Measurements from ENCODE around the gene PPIG. TPM values are rescaled to one million over a fixed set of nuclear protein-coding genes. Genes with fewer than 3 reads are reported as not detected.

The PPIG gene
- polyA plus RNA-seq, 1 of the 3 experiments (the other 2 are of a cell fraction) = 8.3 TPM

GRCh38 chr2:169571571-169571970, 12.6 kb upstream of the PPIG start:
- Histone ChIP-seq H3K9ac (no peak overlapping the region), H3K4me2 (peak overlapping the region; percentile 91), H3K9me2 (no peaks in the 10 kb centered on the region), H3K27ac (ENCODE audit: low read depth in 2 of 2, low read length in 1 of 2) (no peak overlapping the region), H3K9me3 (no peaks in the 10 kb centered on the region), H3K79me2 (ENCODE audit: insufficient read depth) (peaks cover 42% of the 10 kb centered on the region), H3K4me1 (ENCODE audit: control insufficient read depth in 1 of 2, insufficient read depth in 2 of 2, low read depth in 1 of 2, low read length in 1 of 2) (peaks cover 0 to 2% of the 10 kb centered on the region in 2 experiments; a peak in 1 of 4 replicates), H4K20me1 (ENCODE audit: insufficient read depth) (no peaks in the 10 kb centered on the region), H3K36me3 (replicated peaks in 1 of 2; ENCODE audit: control insufficient read depth in 1 of 2, insufficient read depth in 2 of 2, low read length in 1 of 2) (peaks cover 6 to 11% of the 10 kb centered on the region in 2 experiments), H3K27me3 (ENCODE audit: insufficient read depth) (no peaks in the 10 kb centered on the region), H2AFZ (ENCODE audit: low read depth) (no peak overlapping the region), H3K4me3 (ENCODE audit: low read depth in 2 of 2, low read length in 1 of 2) (no peak overlapping the region), H3F3A (replicated peaks; ENCODE audit: insufficient read depth) (peaks cover 9% of the 10 kb centered on the region)
- 99% methylated on average over 3 of the region's 3 CpGs for WGBS (ENCODE audit: low lambda C conversion rate)
- POLR2A ChIA-PET = no interaction called here
- CTCF ChIA-PET = no interaction called here
- DNase-seq = no peak
- no peak for TF ChIP-seq CTCF (IDR thresholded peaks at IDR 0.05)
- no peak for TF ChIP-seq EZH2phosphoT487 (IDR thresholded peaks at IDR 0.05; ENCODE audit: borderline replicate concordance, low read depth)
- no peak for TF ChIP-seq ELF1 (IDR thresholded peaks at IDR 0.05)
- TF ChIP-seq YY1 (IDR thresholded peaks at IDR 0.05; ENCODE audit: low read depth) = no peak
- no peak for TF ChIP-seq TAF1 (IDR thresholded peaks at IDR 0.05; ENCODE audit: borderline replicate concordance, low read depth, low read length)
- no peak for TF ChIP-seq POLR2AphosphoS5 (IDR thresholded peaks at IDR 0.05; ENCODE audit: low read depth, low read length)
- TF ChIP-seq RFX5 (IDR thresholded peaks at IDR 0.05; ENCODE audit: low read length) = no peak
- no peak for TF ChIP-seq JUND (IDR thresholded peaks at IDR 0.05)
- TF ChIP-seq GABPA (IDR thresholded peaks at IDR 0.05; ENCODE audit: low read depth) = no peak
- TF ChIP-seq, protein P1, sequence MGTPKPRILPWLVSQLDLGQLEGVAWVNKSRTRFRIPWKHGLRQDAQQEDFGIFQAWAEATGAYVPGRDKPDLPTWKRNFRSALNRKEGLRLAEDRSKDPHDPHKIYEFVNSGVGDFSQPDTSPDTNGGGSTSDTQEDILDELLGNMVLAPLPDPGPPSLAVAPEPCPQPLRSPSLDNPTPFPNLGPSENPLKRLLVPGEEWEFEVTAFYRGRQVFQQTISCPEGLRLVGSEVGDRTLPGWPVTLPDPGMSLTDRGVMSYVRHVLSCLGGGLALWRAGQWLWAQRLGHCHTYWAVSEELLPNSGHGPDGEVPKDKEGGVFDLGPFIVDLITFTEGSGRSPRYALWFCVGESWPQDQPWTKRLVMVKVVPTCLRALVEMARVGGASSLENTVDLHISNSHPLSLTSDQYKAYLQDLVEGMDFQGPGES (IDR thresholded peaks at IDR 0.05; ENCODE audit: low read depth, low read length) = no peak

DNA sequence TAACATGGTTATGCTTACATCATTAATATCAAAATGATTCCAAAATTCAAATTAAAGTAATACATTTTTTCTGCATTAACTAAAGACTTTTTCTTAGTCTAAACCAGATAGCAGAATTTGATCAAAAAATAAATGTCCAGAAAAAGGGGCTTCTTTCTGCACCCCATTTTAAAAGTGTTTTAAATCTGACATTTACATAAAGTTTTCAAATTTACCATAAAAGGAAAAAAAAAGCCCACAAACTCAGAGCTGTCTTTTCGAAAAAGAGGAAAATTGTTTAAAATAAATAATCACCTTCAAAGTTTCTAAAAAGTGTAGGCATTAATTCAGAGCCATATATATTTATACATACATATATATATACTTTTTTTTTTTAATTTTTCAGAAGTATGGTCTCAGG, 12.0 kb upstream of the PPIG start:
- Histone ChIP-seq H3K79me2 (ENCODE audit: insufficient read depth) (peaks cover 42% of the 10 kb centered on the region), H3K27me3 (ENCODE audit: insufficient read depth) (no peaks in the 10 kb centered on the region), H3K4me2 (peak overlapping the region; percentile 91), H4K20me1 (ENCODE audit: insufficient read depth) (no peaks in the 10 kb centered on the region), H2AFZ (ENCODE audit: low read depth) (no peak overlapping the region), H3K4me1 (ENCODE audit: control insufficient read depth in 1 of 2, insufficient read depth in 2 of 2, low read depth in 1 of 2, low read length in 1 of 2) (peaks cover 0 to 2% of the 10 kb centered on the region in 2 experiments; a peak in 1 of 4 replicates), H3F3A (replicated peaks; ENCODE audit: insufficient read depth) (peaks cover 9% of the 10 kb centered on the region), H3K4me3 (ENCODE audit: low read depth in 2 of 2, low read length in 1 of 2) (no peak overlapping the region; a peak in 2 of 4 replicates), H3K36me3 (replicated peaks in 1 of 2; ENCODE audit: control insufficient read depth in 1 of 2, insufficient read depth in 2 of 2, low read length in 1 of 2) (peaks cover 4 to 9% of the 10 kb centered on the region in 2 experiments), H3K27ac (ENCODE audit: low read depth in 2 of 2, low read length in 1 of 2) (no peak overlapping the region), H3K9me2 (no peaks in the 10 kb centered on the region), H3K9me3 (no peaks in the 10 kb centered on the region), H3K9ac (no peak overlapping the region)
- TF ChIP-seq FOXJ3 (CRISPR knock-in tag; IDR thresholded peaks at IDR 0.05) (no peak), CTCF (IDR thresholded peaks at IDR 0.05) (no peak), TAF1 (IDR thresholded peaks at IDR 0.05; ENCODE audit: borderline replicate concordance, low read depth, low read length) (no peak), POLR2AphosphoS5 (IDR thresholded peaks at IDR 0.05; ENCODE audit: low read depth, low read length) (no peak), SIN3A (IDR thresholded peaks at IDR 0.05; ENCODE audit: borderline replicate concordance, low read depth, low read length) (no peak), SMC3 (IDR thresholded peaks at IDR 0.05; ENCODE audit: low read depth, low read length) (no peak)
- TF ChIP-seq, protein P2, sequence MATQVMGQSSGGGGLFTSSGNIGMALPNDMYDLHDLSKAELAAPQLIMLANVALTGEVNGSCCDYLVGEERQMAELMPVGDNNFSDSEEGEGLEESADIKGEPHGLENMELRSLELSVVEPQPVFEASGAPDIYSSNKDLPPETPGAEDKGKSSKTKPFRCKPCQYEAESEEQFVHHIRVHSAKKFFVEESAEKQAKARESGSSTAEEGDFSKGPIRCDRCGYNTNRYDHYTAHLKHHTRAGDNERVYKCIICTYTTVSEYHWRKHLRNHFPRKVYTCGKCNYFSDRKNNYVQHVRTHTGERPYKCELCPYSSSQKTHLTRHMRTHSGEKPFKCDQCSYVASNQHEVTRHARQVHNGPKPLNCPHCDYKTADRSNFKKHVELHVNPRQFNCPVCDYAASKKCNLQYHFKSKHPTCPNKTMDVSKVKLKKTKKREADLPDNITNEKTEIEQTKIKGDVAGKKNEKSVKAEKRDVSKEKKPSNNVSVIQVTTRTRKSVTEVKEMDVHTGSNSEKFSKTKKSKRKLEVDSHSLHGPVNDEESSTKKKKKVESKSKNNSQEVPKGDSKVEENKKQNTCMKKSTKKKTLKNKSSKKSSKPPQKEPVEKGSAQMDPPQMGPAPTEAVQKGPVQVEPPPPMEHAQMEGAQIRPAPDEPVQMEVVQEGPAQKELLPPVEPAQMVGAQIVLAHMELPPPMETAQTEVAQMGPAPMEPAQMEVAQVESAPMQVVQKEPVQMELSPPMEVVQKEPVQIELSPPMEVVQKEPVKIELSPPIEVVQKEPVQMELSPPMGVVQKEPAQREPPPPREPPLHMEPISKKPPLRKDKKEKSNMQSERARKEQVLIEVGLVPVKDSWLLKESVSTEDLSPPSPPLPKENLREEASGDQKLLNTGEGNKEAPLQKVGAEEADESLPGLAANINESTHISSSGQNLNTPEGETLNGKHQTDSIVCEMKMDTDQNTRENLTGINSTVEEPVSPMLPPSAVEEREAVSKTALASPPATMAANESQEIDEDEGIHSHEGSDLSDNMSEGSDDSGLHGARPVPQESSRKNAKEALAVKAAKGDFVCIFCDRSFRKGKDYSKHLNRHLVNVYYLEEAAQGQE (IDR thresholded peaks at IDR 0.05; ENCODE audit: low read depth, low read length) = no peak
- ChIA-PET CTCF (no interaction called here), POLR2A (no interaction called here)
- WGBS (ENCODE audit: low lambda C conversion rate) = 66% methylated on average over 1 of the region's 1 CpG
- DNase-seq = no peak
